ENCODE data around the gene GALNT17.

DNA sequence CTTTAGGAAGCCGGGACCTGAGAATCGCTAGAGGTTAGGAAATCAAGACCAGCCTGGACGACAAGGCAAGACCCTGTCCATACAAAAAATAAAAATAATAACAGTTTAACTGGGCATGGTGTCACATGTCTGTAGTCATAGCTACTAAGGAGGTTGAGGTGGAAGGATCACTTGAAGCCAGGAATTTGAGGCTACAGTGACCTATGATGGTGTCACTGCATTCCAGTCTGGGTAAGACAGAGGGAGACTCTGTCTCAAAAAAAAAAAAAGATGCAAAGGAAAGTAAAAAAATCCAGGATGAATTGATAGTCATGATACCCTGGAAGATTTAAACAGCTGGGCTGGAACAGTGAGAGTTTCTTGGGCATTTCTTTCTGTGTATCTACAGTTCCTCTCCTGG is 463.2 kb downstream of the GALNT17 start:
- TF ChIP-seq EP300 (IDR thresholded peaks at IDR 0.05; ENCODE audit: borderline replicate concordance) (no peak), YY1 (IDR thresholded peaks at IDR 0.05; ENCODE audit: low read depth) (no peak), RAD21 (IDR thresholded peaks at IDR 0.05; ENCODE audit: low read depth) (no peak), EGR1 (IDR thresholded peaks at IDR 0.05) (no peak), ZBTB7A (IDR thresholded peaks at IDR 0.05; ENCODE audit: low read depth) (no peak), TEAD4 (IDR thresholded peaks at IDR 0.05) (no peak), TAF1 (IDR thresholded peaks at IDR 0.05; ENCODE audit: low read depth) (no peak), CEBPB (IDR thresholded peaks at IDR 0.05) (no peak)
- TF ChIP-seq, protein P1, sequence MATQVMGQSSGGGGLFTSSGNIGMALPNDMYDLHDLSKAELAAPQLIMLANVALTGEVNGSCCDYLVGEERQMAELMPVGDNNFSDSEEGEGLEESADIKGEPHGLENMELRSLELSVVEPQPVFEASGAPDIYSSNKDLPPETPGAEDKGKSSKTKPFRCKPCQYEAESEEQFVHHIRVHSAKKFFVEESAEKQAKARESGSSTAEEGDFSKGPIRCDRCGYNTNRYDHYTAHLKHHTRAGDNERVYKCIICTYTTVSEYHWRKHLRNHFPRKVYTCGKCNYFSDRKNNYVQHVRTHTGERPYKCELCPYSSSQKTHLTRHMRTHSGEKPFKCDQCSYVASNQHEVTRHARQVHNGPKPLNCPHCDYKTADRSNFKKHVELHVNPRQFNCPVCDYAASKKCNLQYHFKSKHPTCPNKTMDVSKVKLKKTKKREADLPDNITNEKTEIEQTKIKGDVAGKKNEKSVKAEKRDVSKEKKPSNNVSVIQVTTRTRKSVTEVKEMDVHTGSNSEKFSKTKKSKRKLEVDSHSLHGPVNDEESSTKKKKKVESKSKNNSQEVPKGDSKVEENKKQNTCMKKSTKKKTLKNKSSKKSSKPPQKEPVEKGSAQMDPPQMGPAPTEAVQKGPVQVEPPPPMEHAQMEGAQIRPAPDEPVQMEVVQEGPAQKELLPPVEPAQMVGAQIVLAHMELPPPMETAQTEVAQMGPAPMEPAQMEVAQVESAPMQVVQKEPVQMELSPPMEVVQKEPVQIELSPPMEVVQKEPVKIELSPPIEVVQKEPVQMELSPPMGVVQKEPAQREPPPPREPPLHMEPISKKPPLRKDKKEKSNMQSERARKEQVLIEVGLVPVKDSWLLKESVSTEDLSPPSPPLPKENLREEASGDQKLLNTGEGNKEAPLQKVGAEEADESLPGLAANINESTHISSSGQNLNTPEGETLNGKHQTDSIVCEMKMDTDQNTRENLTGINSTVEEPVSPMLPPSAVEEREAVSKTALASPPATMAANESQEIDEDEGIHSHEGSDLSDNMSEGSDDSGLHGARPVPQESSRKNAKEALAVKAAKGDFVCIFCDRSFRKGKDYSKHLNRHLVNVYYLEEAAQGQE (IDR thresholded peaks at IDR 0.05; ENCODE audit: low read depth): no peak
- TF ChIP-seq, protein P2, sequence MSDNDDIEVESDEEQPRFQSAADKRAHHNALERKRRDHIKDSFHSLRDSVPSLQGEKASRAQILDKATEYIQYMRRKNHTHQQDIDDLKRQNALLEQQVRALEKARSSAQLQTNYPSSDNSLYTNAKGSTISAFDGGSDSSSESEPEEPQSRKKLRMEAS (IDR thresholded peaks at IDR 0.05): no peak
